ENCODE data around the gene SPG7.

DNA sequence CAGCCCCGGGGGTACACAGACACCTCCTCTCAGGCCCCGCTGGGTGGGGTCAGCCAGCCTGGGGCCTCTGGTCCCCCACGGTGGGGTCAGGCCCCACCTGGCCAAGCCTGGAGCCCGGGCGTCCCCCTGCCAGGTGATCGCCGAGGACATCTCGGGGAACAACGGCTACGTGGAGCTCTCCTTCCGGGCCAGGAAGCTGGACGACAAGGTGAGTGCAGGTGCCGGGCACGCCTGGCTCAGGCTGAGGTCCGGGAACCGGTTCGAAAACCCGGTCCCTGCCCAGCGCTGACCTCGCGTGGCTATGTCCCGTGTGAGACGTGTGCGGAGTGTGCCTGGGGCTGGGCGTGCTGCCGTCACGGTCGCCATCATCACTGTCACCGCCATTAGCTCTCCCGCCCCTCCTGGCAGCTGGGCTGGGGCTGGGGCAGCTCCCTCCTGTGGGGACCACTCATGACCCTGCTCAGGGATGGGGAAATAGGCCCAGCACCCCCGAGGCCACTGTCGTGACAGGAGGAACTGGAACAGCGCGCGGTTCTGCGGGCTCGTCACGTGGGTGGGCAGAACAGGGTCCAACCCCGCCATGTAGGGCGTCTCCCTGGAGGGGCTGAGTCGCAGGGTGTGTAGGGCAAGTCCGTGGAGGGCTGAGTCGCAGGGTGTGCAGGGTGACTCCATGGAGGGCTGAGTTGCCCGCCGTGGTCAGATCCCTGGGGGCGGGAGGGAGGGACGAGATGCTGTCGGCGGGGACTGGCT is 75.9 kb downstream of the SPG7 start:
- TF ChIP-seq, protein P1, sequence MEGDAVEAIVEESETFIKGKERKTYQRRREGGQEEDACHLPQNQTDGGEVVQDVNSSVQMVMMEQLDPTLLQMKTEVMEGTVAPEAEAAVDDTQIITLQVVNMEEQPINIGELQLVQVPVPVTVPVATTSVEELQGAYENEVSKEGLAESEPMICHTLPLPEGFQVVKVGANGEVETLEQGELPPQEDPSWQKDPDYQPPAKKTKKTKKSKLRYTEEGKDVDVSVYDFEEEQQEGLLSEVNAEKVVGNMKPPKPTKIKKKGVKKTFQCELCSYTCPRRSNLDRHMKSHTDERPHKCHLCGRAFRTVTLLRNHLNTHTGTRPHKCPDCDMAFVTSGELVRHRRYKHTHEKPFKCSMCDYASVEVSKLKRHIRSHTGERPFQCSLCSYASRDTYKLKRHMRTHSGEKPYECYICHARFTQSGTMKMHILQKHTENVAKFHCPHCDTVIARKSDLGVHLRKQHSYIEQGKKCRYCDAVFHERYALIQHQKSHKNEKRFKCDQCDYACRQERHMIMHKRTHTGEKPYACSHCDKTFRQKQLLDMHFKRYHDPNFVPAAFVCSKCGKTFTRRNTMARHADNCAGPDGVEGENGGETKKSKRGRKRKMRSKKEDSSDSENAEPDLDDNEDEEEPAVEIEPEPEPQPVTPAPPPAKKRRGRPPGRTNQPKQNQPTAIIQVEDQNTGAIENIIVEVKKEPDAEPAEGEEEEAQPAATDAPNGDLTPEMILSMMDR (IDR thresholded peaks at IDR 0.05): no peak
- no peak for TF ChIP-seq POLR2A (IDR thresholded peaks at IDR 0.05)

Measured in right lobe of liver (tissue), 4 donors.